ENCODE data around the gene KIAA1671. TPM values are rescaled to one million over a fixed set of nuclear protein-coding genes. Genes with fewer than 3 reads are reported as not detected.

Gene KIAA1671
- total and polyA plus RNA-seq, 4 donors, result 8.7 to 35.9 (median 19.1) TPM

- Histone ChIP-seq H3K4me1 (ENCODE audit: control insufficient read depth in 4 of 4, insufficient read depth in 4 of 4, low read length in 3 of 4) (no peaks in the 10 kb centered on the region), H3K27me3 (ENCODE audit: control insufficient read depth in 4 of 4, insufficient read depth in 4 of 4, low read length in 3 of 4) (no peaks in the 10 kb centered on the region), H3K9me3 (ENCODE audit: control insufficient read depth in 4 of 4, low read length in 3 of 4) (no peaks in the 10 kb centered on the region), H3K27ac (ENCODE audit: low read depth in 1 of 2, low read length in 2 of 2) (no peak overlapping the region), H3K36me3 (ENCODE audit: control insufficient read depth in 4 of 4, insufficient read depth in 3 of 4, low read depth in 1 of 4, low read length in 3 of 4) (no peaks in the 10 kb centered on the region), H3K4me3 (ENCODE audit: low read depth in 1 of 3, low read length in 3 of 3) (no peak overlapping the region), H3K9ac (ENCODE audit: low read depth in 1 of 2, low read length in 2 of 2) (no peak overlapping the region)
- DNase-seq (ENCODE audit: low spot score), result no peak
- WGBS, result 93% methylated on average over 6 of the region's 6 CpGs
- no peak for TF ChIP-seq ATF3 (IDR thresholded peaks at IDR 0.05)
- no peak for TF ChIP-seq CTCF (IDR thresholded peaks at IDR 0.05; ENCODE audit: low read depth, low read length, missing input control)
- no peak for TF ChIP-seq HNF4G (IDR thresholded peaks at IDR 0.05)
- no peak for TF ChIP-seq SP1 (IDR thresholded peaks at IDR 0.05)
- TF ChIP-seq FOXA2 (IDR thresholded peaks at IDR 0.05), result no peak
- TF ChIP-seq ZBTB33 (IDR thresholded peaks at IDR 0.05), result no peak
- TF ChIP-seq FOXA1 (IDR thresholded peaks at IDR 0.05), result no peak
- TF ChIP-seq YY1 (IDR thresholded peaks at IDR 0.05), result no peak
- TF ChIP-seq RAD21 (IDR thresholded peaks at IDR 0.05), result no peak
- TF ChIP-seq HNF4A (conservative IDR thresholded peaks at IDR 0.05), result no peak
- no peak for TF ChIP-seq JUND (IDR thresholded peaks at IDR 0.05)
- no peak for TF ChIP-seq REST (IDR thresholded peaks at IDR 0.05)
- TF ChIP-seq MAX (IDR thresholded peaks at IDR 0.05), result no peak
Measured at GRCh38 chr22:25071720-25072119, 119.2 kb downstream of the KIAA1671 start.

GRCh38 chr22:25072406-25072805 lies 119.9 kb downstream of the KIAA1671 start:
- no peak for TF ChIP-seq JUND (IDR thresholded peaks at IDR 0.05)

More at GRCh38 chr22:25072406-25072805, 119.9 kb downstream of the KIAA1671 start:
- H3K36me3 ChIP-seq (ENCODE audit: control insufficient read depth in 4 of 4, insufficient read depth in 3 of 4, low read depth in 1 of 4, low read length in 3 of 4), result no peaks in the 10 kb centered on the region
- no peak overlapping the region for H3K9ac ChIP-seq (ENCODE audit: low read depth in 1 of 2, low read length in 2 of 2)
- H3K4me1 ChIP-seq (ENCODE audit: control insufficient read depth in 4 of 4, insufficient read depth in 4 of 4, low read length in 3 of 4), result no peaks in the 10 kb centered on the region
- no peak for DNase-seq (ENCODE audit: low spot score)
- no peak overlapping the region for H3K27ac ChIP-seq (ENCODE audit: low read depth in 1 of 2, low read length in 2 of 2)
- no peaks in the 10 kb centered on the region for H3K9me3 ChIP-seq (ENCODE audit: control insufficient read depth in 4 of 4, low read length in 3 of 4)
- no peaks in the 10 kb centered on the region for H3K27me3 ChIP-seq (ENCODE audit: control insufficient read depth in 4 of 4, insufficient read depth in 4 of 4, low read length in 3 of 4)
- H3K4me3 ChIP-seq (ENCODE audit: low read depth in 1 of 3, low read length in 3 of 3), result no peak overlapping the region
- WGBS, result 90% methylated on average over 7 of the region's 7 CpGs

All from liver (tissue), 9 donors.